OCI-LY1 (cell line): Measurements from ENCODE around the gene KDM2A.

Source experiments
- H2AFZ ChIP-seq: fragments of 200-600 bp; sonication (generic), shearing (Covaris generic); 2 replicates; pipeline ENCODE4 v1.6.0; 2014; ENCODE audit warnings: antibody characterized with exemption, mild to moderate bottlenecking, low read length
- H3F3A ChIP-seq: fragments of 200-600 bp; sonication (generic), shearing (Covaris generic); 2 replicates; pipeline ENCODE4 v1.6.0; 2014; ENCODE audit warnings: mild to moderate bottlenecking, antibody characterized with exemption, low read length, moderate library complexity; ENCODE audit not compliant: insufficient read depth
- H3K27ac ChIP-seq: fragments of 200-600 bp; sonication (generic); 2 replicates; pipeline ENCODE4 v1.5.1; 2014; ENCODE audit warnings: low read length, mixed run types, mild to moderate bottlenecking, low read depth; ENCODE audit not compliant: poor library complexity, severe bottlenecking
- H3K27me3 ChIP-seq: fragments of 200-600 bp; sonication (generic); 2 replicates; pipeline ENCODE4 v1.6.0; 2014; ENCODE audit warnings: antibody characterized with exemption, mild to moderate bottlenecking, low read length, moderate library complexity; ENCODE audit not compliant: insufficient read depth
- H3K36me3 ChIP-seq: fragments of 200-600 bp; sonication (generic); 2 replicates; pipeline ENCODE4 v1.6.1; 2014; ENCODE audit warnings: mild to moderate bottlenecking, antibody characterized with exemption, low read length, moderate library complexity, mixed read lengths; ENCODE audit not compliant: insufficient read depth
- H3K4me1 ChIP-seq: fragments of 200-600 bp; sonication (generic); 2 replicates; pipeline ENCODE4 v1.5.1; 2014; ENCODE audit warnings: mild to moderate bottlenecking, low read length, moderate library complexity; ENCODE audit not compliant: insufficient read depth, severe bottlenecking
- H3K4me2 ChIP-seq: fragments of 200-600 bp; sonication (generic), shearing (Covaris generic); 2 replicates; pipeline ENCODE4 v1.6.1; 2014; ENCODE audit warnings: low read length
- H3K4me3 ChIP-seq: fragments of 200-600 bp; sonication (generic); 2 replicates; pipeline ENCODE4 v1.5.1; 2014; ENCODE audit warnings: low read length, low read depth, mild to moderate bottlenecking, mixed read lengths; ENCODE audit not compliant: poor library complexity, severe bottlenecking
- H3K79me2 ChIP-seq: fragments of 200-600 bp; shearing (Covaris generic); 2 replicates; pipeline ENCODE4 v1.6.1; 2016; ENCODE audit warnings: mixed run types, low read length, mixed read lengths; ENCODE audit not compliant: insufficient read depth
- H3K9ac ChIP-seq: fragments of 200-600 bp; sonication (generic), shearing (Covaris generic); 2 replicates; pipeline ENCODE4 v1.6.1; 2014; ENCODE audit warnings: mild to moderate bottlenecking, low read length, mixed read lengths
- H3K9me2 ChIP-seq: fragments of 200-600 bp; sonication (generic), shearing (Covaris generic); 2 replicates; pipeline ENCODE4 v1.6.1; 2014; ENCODE audit warnings: low read depth, mild to moderate bottlenecking, low read length, mixed read lengths
- H3K9me3 ChIP-seq: fragments of 200-600 bp; shearing (Covaris generic); 2 replicates; pipeline ENCODE4 v1.6.1; 2014; ENCODE audit warnings: low read length, mixed read lengths
- H4K20me1 ChIP-seq: fragments of 200-600 bp; sonication (generic), shearing (Covaris generic); 2 replicates; pipeline ENCODE4 v1.6.0; 2016; ENCODE audit warnings: mild to moderate bottlenecking, low read length; ENCODE audit not compliant: insufficient read depth
- CTCF ChIP-seq: fragments of 200-600 bp; sonication (generic), shearing (Covaris generic); IDR thresholded peaks from 2 replicates; pipeline ENCODE4 v1.5.1; 2017; ENCODE audit warnings: mild to moderate bottlenecking, antibody characterized with exemption, low read length, moderate library complexity, mixed read lengths
- EZH2 ChIP-seq: fragments of 200-600 bp; sonication (generic), shearing (Covaris generic); IDR thresholded peaks from 2 replicates; pipeline ENCODE4 v1.8.0; 2017; ENCODE audit warnings: borderline replicate concordance, mixed run types, mild to moderate bottlenecking, antibody characterized with exemption, low read length, moderate library complexity, mixed read lengths

Gene KDM2A

GRCh38 chr11:67274768-67275605 is 155.9 kb downstream of the KDM2A start:
- Histone ChIP-seq H3K4me3 (no peak overlapping the region), H4K20me1 (no peaks in the 10 kb centered on the region), H3K4me2 (no peak overlapping the region; the same call in 1 of the 2 replicates), H3K9me3 (no peaks in the 10 kb centered on the region), H3K4me1 (peaks cover 86% of the 10 kb centered on the region), H3K9me2 (no peaks in the 10 kb centered on the region), H3K9ac (no peak overlapping the region), H3K27ac (peak overlapping the region; percentile 98), H3K79me2 (peaks cover 44% of the 10 kb centered on the region), H3K27me3 (no peaks in the 10 kb centered on the region), H3K36me3 (peaks cover 59% of the 10 kb centered on the region), H2AFZ (no peak overlapping the region), H3F3A (peaks cover 5% of the 10 kb centered on the region; the same call in 1 of the 2 replicates)
- no peak for TF ChIP-seq CTCF
- TF ChIP-seq EZH2, result no peak

- H3K4me3 ChIP-seq, result no peak overlapping the region
- H3K9me3 ChIP-seq, result no peaks in the 10 kb centered on the region
- H3K9me2 ChIP-seq, result no peaks in the 10 kb centered on the region
- peaks cover 35% of the 10 kb centered on the region for H3K79me2 ChIP-seq
- no peaks in the 10 kb centered on the region for H4K20me1 ChIP-seq
- H3K36me3 ChIP-seq, result peaks cover 67% of the 10 kb centered on the region
- peaks cover 5% of the 10 kb centered on the region; the same call in 1 of the 2 replicates for H3F3A ChIP-seq
- no peak overlapping the region; the same call in 1 of the 2 replicates for H3K4me2 ChIP-seq
- no peak for TF ChIP-seq EZH2
- no peak for TF ChIP-seq CTCF
- peak overlapping the region; percentile 98 for H3K27ac ChIP-seq
- H3K9ac ChIP-seq, result no peak overlapping the region; the same call in 1 of the 2 replicates
- H2AFZ ChIP-seq, result no peak overlapping the region
- peaks cover 78% of the 10 kb centered on the region for H3K4me1 ChIP-seq
- H3K27me3 ChIP-seq, result no peaks in the 10 kb centered on the region
Measured at GRCh38 chr11:67275606-67276409, 156.7 kb downstream of the KDM2A start.

- Histone ChIP-seq H3K27ac (peak overlapping the region; percentile 98), H3K79me2 (peaks cover 27% of the 10 kb centered on the region), H3K9me2 (no peaks in the 10 kb centered on the region), H3K4me1 (peaks cover 68% of the 10 kb centered on the region), H3K4me2 (peak overlapping the region; percentile 75), H3K9ac (peak overlapping the region; percentile 75), H3K4me3 (peak overlapping the region; percentile 45), H3K9me3 (no peaks in the 10 kb centered on the region), H3K27me3 (no peaks in the 10 kb centered on the region), H3F3A (no peaks in the 10 kb centered on the region), H4K20me1 (no peaks in the 10 kb centered on the region), H3K36me3 (peaks cover 74% of the 10 kb centered on the region), H2AFZ (no peak overlapping the region)
- TF ChIP-seq CTCF, result peak; percentile 37; the same call in 1 of the 2 replicates
- TF ChIP-seq EZH2, result no peak
Measured at GRCh38 chr11:67276781-67277230, 157.7 kb downstream of the KDM2A start.
